Endodermal cell (in vitro differentiated cells): ENCODE measurements around the gene PDGFC. TPM values are rescaled to one million over a fixed set of nuclear protein-coding genes. Genes with fewer than 3 reads are reported as not detected.

Experiments
- DNase-seq: peaks from one replicate; pipeline ENCODE4 v3.0.0-alpha.2; 2017
- H3K27ac ChIP-seq: 2 replicates; pipeline ENCODE4 v1.5.1; 2013; ENCODE audit warnings: mild to moderate bottlenecking, low read depth, low read length, moderate library complexity
- H3K27me3 ChIP-seq: 2 replicates; pipeline ENCODE4 v1.6.1; 2013; ENCODE audit warnings: mild to moderate bottlenecking, low read length, moderate library complexity; ENCODE audit not compliant: insufficient read depth, control insufficient read depth, poor library complexity, severe bottlenecking
- H3K36me3 ChIP-seq: 2 replicates; pipeline ENCODE4 v1.7.0; 2013; ENCODE audit warnings: mild to moderate bottlenecking, low read length, moderate library complexity; ENCODE audit not compliant: control insufficient read depth, insufficient read depth
- H3K4me1 ChIP-seq: one replicate; pipeline ENCODE4 v1.7.0; 2013; ENCODE audit warnings: low read length; ENCODE audit not compliant: control insufficient read depth, insufficient read depth
- H3K4me3 ChIP-seq: 2 replicates; pipeline ENCODE4 v1.5.1; 2013; ENCODE audit warnings: mild to moderate bottlenecking, low read length, moderate library complexity
- H3K9ac ChIP-seq: 2 replicates; pipeline ENCODE4 v1.6.1; 2013; ENCODE audit warnings: mild to moderate bottlenecking, low read length, moderate library complexity; ENCODE audit not compliant: poor library complexity, severe bottlenecking; ENCODE audit errors: extremely low read depth
- H3K9me3 ChIP-seq: 2 replicates; pipeline ENCODE4 v1.6.1; 2013; ENCODE audit warnings: mild to moderate bottlenecking, low read length, moderate library complexity; ENCODE audit not compliant: control insufficient read depth
- H3K27ac Mint-ChIP-seq: 2 replicates; pipeline ENCODE4 v1.8.0; 2020; ENCODE audit warnings: mixed read lengths
- H3K27me3 Mint-ChIP-seq: 2 replicates; pipeline ENCODE4 v1.8.0; 2021; ENCODE audit warnings: mild to moderate bottlenecking, mixed read lengths; ENCODE audit not compliant: insufficient read depth
- H3K36me3 Mint-ChIP-seq: 2 replicates; pipeline ENCODE4 v1.8.0; 2020; ENCODE audit warnings: low read depth, mixed read lengths
- H3K4me1 Mint-ChIP-seq: 2 replicates; pipeline ENCODE4 v1.8.0; 2020; ENCODE audit warnings: mixed read lengths
- H3K4me3 Mint-ChIP-seq: 2 replicates; pipeline ENCODE4 v1.8.0; 2020; ENCODE audit warnings: mild to moderate bottlenecking, moderate library complexity, mixed read lengths
- H3K9me3 Mint-ChIP-seq: 2 replicates; pipeline ENCODE4 v1.8.0; 2020; ENCODE audit warnings: mild to moderate bottlenecking, mixed read lengths
- CTCF ChIP-seq: fragments of 200-600 bp; sonication (generic); conservative IDR thresholded peaks from 2 replicates; pipeline ENCODE4 v1.5.0; 2021; ENCODE audit warnings: antibody characterized with exemption, mild to moderate bottlenecking
- WGBS, 2 experiments: methylation state at CpG; one replicate each; pipeline versions ENCODE4 v1.1.5 to v1.1.7; 2013; ENCODE audit warnings: missing lambda C conversion rate in 2 of 2, mixed read lengths in 1 of 2; ENCODE audit not compliant: insufficient coverage in 1 of 2, insufficient read length in 1 of 2; 5-methylcytosine and 5-hydroxymethylcytosine counted together
- total RNA-seq, 2 donors: library from RNA; stranded (reverse); fragmentation: NEBNext Ultra II Directional in 1 of 2; extraction: Animal tissue kit (Norgen Biotek cat#: 25700) in 1 of 2; gene quantifications; 2 replicates in 1 of 2; 3 replicates in 1 of 2; pipeline ENCODE4 v1.2.1, GENCODE V29; 2021

The PDGFC gene
- total RNA-seq, 2 donors from 2014 or later: 5.5 to 6.8 TPM

- 89% methylated on average over 1 of the region's 1 CpG; no CpG with 5 or more reads in 1 of the 2 experiments for WGBS, 2 experiments
- no peak overlapping the region for H3K4me3 Mint-ChIP-seq
- no peaks in the 10 kb centered on the region for H3K9me3 ChIP-seq
- H3K4me1 Mint-ChIP-seq: peaks cover 3% of the 10 kb centered on the region
- no peak overlapping the region for H3K27ac Mint-ChIP-seq
- TF ChIP-seq CTCF: no peak
- H3K4me1 ChIP-seq: no peaks in the 10 kb centered on the region
- H3K9ac ChIP-seq: no peak overlapping the region
- no peaks in the 10 kb centered on the region for H3K27me3 ChIP-seq
- H3K36me3 Mint-ChIP-seq: no peaks in the 10 kb centered on the region
- no peaks in the 10 kb centered on the region for H3K36me3 ChIP-seq
- no peaks in the 10 kb centered on the region for H3K9me3 Mint-ChIP-seq
- no peaks in the 10 kb centered on the region for H3K27me3 Mint-ChIP-seq
- DNase-seq: no peak
- H3K4me3 ChIP-seq: no peak overlapping the region
- no peak overlapping the region for H3K27ac ChIP-seq
Measured at GRCh38 chr4:156751486-156751885, 220.1 kb downstream of the PDGFC start.

GRCh38 chr4:156749426-156750403 lies 221.9 kb downstream of the PDGFC start:
- H3K27ac ChIP-seq: no peak overlapping the region
- H3K4me3 Mint-ChIP-seq: no peak overlapping the region
- no peaks in the 10 kb centered on the region for H3K36me3 Mint-ChIP-seq
- no peaks in the 10 kb centered on the region for H3K27me3 ChIP-seq
- no peak for DNase-seq
- no peak overlapping the region for H3K27ac Mint-ChIP-seq
- no peaks in the 10 kb centered on the region for H3K4me1 ChIP-seq
- H3K27me3 Mint-ChIP-seq: no peaks in the 10 kb centered on the region
- H3K9me3 Mint-ChIP-seq: no peaks in the 10 kb centered on the region
- TF ChIP-seq CTCF: no peak
- H3K36me3 ChIP-seq: no peaks in the 10 kb centered on the region
- H3K9ac ChIP-seq: no peak overlapping the region
- WGBS, 2 experiments: 93 to 100% methylated on average over 3 to 5 of the region's 5 CpGs
- peaks cover 7% of the 10 kb centered on the region for H3K4me1 Mint-ChIP-seq
- no peak overlapping the region for H3K4me3 ChIP-seq
- H3K9me3 ChIP-seq: no peaks in the 10 kb centered on the region

- TF ChIP-seq CTCF: no peak
- Histone ChIP-seq H3K4me3 (no peak overlapping the region), H3K9me3 (no peaks in the 10 kb centered on the region), H3K9ac (no peak overlapping the region), H3K27ac (no peak overlapping the region), H3K27me3 (no peaks in the 10 kb centered on the region), H3K36me3 (no peaks in the 10 kb centered on the region), H3K4me1 (no peaks in the 10 kb centered on the region)
- WGBS, 2 experiments: 88 to 92% methylated on average over 5 to 6 of the region's 6 CpGs
- no peaks in the 10 kb centered on the region for H3K36me3 Mint-ChIP-seq
- H3K4me3 Mint-ChIP-seq: no peak overlapping the region
- no peak overlapping the region for H3K27ac Mint-ChIP-seq
- H3K27me3 Mint-ChIP-seq: no peaks in the 10 kb centered on the region
- no peaks in the 10 kb centered on the region for H3K9me3 Mint-ChIP-seq
- peaks cover 7% of the 10 kb centered on the region for H3K4me1 Mint-ChIP-seq
- DNase-seq: no peak
Measured at GRCh38 chr4:156746111-156746510, 225.5 kb downstream of the PDGFC start.
